PFSK-1 (cell line): ENCODE results near the gene CD9.

Experiments
- FOXP2 ChIP-seq: optimal IDR thresholded peaks from 2 replicates; pipeline ENCODE3; 2011; ENCODE audit warnings: borderline replicate concordance, control low read depth, inconsistent platforms; ENCODE audit not compliant: insufficient read depth; ENCODE audit errors: extremely low read length, extremely low read depth
- POLR2AphosphoS5 ChIP-seq: IDR thresholded peaks from 2 replicates; pipeline ENCODE4 v1.6.1; 2012; ENCODE audit warnings: low read depth, mild to moderate bottlenecking, control low read depth, low read length, moderate library complexity
- SIN3A ChIP-seq: IDR thresholded peaks from 2 replicates; pipeline ENCODE4 v1.6.1; 2012; ENCODE audit warnings: mild to moderate bottlenecking, low read length, moderate library complexity, borderline replicate concordance; ENCODE audit not compliant: insufficient read depth
- TAF1 ChIP-seq: IDR thresholded peaks from 2 replicates; pipeline ENCODE4 v1.6.1; 2012; ENCODE audit warnings: low read length, control low read depth, borderline replicate concordance; ENCODE audit not compliant: insufficient read depth
- TF ChIP-seq, protein P1 (sequence below), 2 experiments: IDR thresholded peaks; 2 replicates each; pipeline versions ENCODE4 v1.6.1 to v1.8.0; 2011 to 2012; ENCODE audit warnings: low read depth in 2 of 2, low read length in 2 of 2, control low read depth in 1 of 2, inconsistent platforms in 1 of 2, mild to moderate bottlenecking in 1 of 2, moderate library complexity in 1 of 2; ENCODE audit not compliant: insufficient read depth in 1 of 2

Gene CD9

GRCh38 chr12:6171409-6172015 lies 28.7 kb upstream of the CD9 start:
- TF ChIP-seq, protein P1, sequence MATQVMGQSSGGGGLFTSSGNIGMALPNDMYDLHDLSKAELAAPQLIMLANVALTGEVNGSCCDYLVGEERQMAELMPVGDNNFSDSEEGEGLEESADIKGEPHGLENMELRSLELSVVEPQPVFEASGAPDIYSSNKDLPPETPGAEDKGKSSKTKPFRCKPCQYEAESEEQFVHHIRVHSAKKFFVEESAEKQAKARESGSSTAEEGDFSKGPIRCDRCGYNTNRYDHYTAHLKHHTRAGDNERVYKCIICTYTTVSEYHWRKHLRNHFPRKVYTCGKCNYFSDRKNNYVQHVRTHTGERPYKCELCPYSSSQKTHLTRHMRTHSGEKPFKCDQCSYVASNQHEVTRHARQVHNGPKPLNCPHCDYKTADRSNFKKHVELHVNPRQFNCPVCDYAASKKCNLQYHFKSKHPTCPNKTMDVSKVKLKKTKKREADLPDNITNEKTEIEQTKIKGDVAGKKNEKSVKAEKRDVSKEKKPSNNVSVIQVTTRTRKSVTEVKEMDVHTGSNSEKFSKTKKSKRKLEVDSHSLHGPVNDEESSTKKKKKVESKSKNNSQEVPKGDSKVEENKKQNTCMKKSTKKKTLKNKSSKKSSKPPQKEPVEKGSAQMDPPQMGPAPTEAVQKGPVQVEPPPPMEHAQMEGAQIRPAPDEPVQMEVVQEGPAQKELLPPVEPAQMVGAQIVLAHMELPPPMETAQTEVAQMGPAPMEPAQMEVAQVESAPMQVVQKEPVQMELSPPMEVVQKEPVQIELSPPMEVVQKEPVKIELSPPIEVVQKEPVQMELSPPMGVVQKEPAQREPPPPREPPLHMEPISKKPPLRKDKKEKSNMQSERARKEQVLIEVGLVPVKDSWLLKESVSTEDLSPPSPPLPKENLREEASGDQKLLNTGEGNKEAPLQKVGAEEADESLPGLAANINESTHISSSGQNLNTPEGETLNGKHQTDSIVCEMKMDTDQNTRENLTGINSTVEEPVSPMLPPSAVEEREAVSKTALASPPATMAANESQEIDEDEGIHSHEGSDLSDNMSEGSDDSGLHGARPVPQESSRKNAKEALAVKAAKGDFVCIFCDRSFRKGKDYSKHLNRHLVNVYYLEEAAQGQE (IDR thresholded peaks at IDR 0.05; ENCODE audit: insufficient read depth in 1 of 2, low read depth in 2 of 2, low read length in 2 of 2): no peak
- TF ChIP-seq SIN3A (no peak), TAF1 (no peak), POLR2AphosphoS5 (no peak), FOXP2 (no peak)

DNA sequence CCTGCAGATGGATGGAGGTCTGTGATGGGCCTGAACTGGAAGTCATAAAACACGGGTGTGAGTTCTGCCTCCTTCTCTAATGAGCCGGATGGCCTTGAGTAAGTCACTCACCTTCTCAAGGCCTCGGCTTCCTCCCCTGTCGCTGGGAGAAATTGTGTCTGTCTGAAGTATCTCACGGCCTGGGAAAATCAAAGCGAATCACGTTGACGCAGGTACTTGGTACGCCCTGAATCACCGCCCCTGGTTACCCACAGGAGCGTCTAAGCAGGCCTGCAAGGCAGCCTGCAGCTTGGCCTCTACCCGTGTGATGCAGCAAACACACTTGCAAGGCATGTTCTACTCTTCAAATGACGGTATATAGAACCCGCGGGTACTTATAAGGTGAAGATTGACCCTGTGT lies 28.1 kb upstream of the CD9 start:
- TF ChIP-seq, protein P1 (IDR thresholded peaks at IDR 0.05; ENCODE audit: insufficient read depth in 1 of 2, low read depth in 2 of 2, low read length in 2 of 2): no peak
- TF ChIP-seq SIN3A (no peak), FOXP2 (no peak), POLR2AphosphoS5 (no peak), TAF1 (no peak)

- TF ChIP-seq, protein P1 (IDR thresholded peaks at IDR 0.05; ENCODE audit: insufficient read depth in 1 of 2, low read depth in 2 of 2, low read length in 2 of 2): no peak
- TF ChIP-seq SIN3A (no peak), POLR2AphosphoS5 (no peak)
These were observed 27.3 kb upstream of the CD9 start for GRCh38 chr12:6172862-6173261.

DNA sequence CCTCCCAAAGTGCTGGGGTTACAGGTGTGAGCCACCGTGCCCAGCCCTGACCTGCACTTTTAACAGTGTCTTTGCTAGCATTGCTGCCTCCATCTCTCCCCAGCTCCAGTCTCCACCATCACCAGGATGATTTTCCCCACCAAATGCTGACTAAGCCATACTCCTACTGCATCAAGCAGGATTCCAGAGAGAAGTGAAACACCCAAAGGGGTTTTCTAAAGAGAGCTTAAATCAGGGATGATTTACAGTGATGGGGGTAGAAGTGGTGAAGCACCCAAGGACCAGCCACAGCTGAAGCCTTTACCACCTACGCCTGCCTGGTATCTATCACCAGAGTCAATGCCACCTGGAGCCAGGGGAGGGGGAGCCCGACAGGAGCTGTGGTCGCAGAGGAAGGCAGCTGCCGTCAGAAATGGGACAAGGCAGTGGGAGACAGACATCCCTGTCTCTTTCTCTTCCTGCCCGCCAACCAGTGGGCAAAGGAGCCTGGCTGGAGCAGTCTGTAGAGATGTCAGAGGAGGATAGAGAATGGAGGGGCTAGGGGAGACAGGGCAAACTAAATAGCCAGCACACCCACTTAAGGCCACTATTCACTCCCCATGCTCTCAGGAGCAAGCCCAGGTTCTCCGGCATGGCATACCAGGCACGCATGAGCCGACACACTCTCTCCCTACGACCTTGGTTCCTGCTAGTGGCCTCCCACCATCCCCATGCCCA lies 22.4 kb upstream of the CD9 start:
- TF ChIP-seq SIN3A (no peak), POLR2AphosphoS5 (no peak), TAF1 (no peak), FOXP2 (no peak)
- TF ChIP-seq, protein P1 (IDR thresholded peaks at IDR 0.05; ENCODE audit: insufficient read depth in 1 of 2, low read depth in 2 of 2, low read length in 2 of 2): no peak
